SK-N-SH (cell line): ENCODE results near the gene CCNY. TPM values are rescaled to one million over a fixed set of nuclear protein-coding genes. Genes with fewer than 3 reads are reported as not detected.

Experiments used
- CTCF ChIA-PET: fragments of 300-600, 350-600 bp; formaldehyde crosslinking; extraction: SDS; loops from one replicate; lab custom pipeline; 2021; lab: Yijun Ruan, JAX
- POLR2A ChIA-PET: fragments of 350-600 bp; sonication (Branson Sonifier 250); formaldehyde crosslinking; extraction: SDS; loops from one replicate; lab custom pipeline; 2020; ENCODE audit warnings: antibody characterized with exemption, inconsistent platforms; lab: Yijun Ruan, JAX
- DNase-seq: peaks from one replicate; pipeline ENCODE4 v3.0.0; 2012
- H2AFZ ChIP-seq: fragments of 200-600 bp; sonication (generic); 2 replicates; pipeline ENCODE4 v1.8.1; 2016; ENCODE audit warnings: antibody characterized with exemption, mild to moderate bottlenecking, low read depth
- H3F3A ChIP-seq: fragments of 200-600 bp; sonication (generic); replicated peaks from 2 replicates; pipeline ENCODE3; 2016; ENCODE audit warnings: antibody characterized with exemption, mild to moderate bottlenecking; ENCODE audit not compliant: insufficient read depth
- H3K27ac ChIP-seq, 2 experiments: fragments of 200-500 bp in 1 of 2; fragments of 200-600 bp in 1 of 2; sonication (Bioruptor generic) in 1 of 2; sonication (generic), shearing (Covaris generic) in 1 of 2; 2 replicates each; pipeline versions ENCODE4 v1.5.1 to v1.6.1; 2014 to 2016; ENCODE audit warnings: low read depth in 2 of 2, inconsistent platforms in 1 of 2, low read length in 1 of 2, mild to moderate bottlenecking in 1 of 2, mixed read lengths in 1 of 2
- H3K27me3 ChIP-seq: fragments of 200-600 bp; sonication (generic), shearing (Covaris generic); 2 replicates; pipeline ENCODE4 v1.6.1; 2016; ENCODE audit warnings: mixed run types; ENCODE audit not compliant: insufficient read depth
- H3K36me3 ChIP-seq, 2 experiments: fragments of 200-500 bp in 1 of 2; fragments of 200-600 bp in 1 of 2; sonication (Bioruptor generic) in 1 of 2; sonication (generic) in 1 of 2; replicated peaks in 1 of 2; 2 replicates each; pipeline versions ENCODE3 to v1.5.1; 2014 to 2016; ENCODE audit warnings: low read length in 1 of 2, mild to moderate bottlenecking in 1 of 2; ENCODE audit not compliant: insufficient read depth in 2 of 2, control insufficient read depth in 1 of 2
- H3K4me1 ChIP-seq, 2 experiments: fragments of 200-500 bp in 1 of 2; fragments of 200-600 bp in 1 of 2; sonication (Bioruptor generic) in 1 of 2; sonication (generic), shearing (Covaris generic) in 1 of 2; 2 replicates each; pipeline versions ENCODE4 v1.5.1 to v1.6.1; 2014 to 2016; ENCODE audit warnings: low read depth in 1 of 2, low read length in 1 of 2, mixed run types in 1 of 2; ENCODE audit not compliant: insufficient read depth in 2 of 2, control insufficient read depth in 1 of 2
- H3K4me2 ChIP-seq: fragments of 200-600 bp; sonication (generic), shearing (Covaris generic); 2 replicates; pipeline ENCODE4 v1.6.1; 2017; ENCODE audit warnings: mixed run types
- H3K4me3 ChIP-seq, 2 experiments: fragments of 200-500 bp in 1 of 2; fragments of 200-600 bp in 1 of 2; sonication (Bioruptor generic) in 1 of 2; sonication (generic), shearing (Covaris generic) in 1 of 2; 2 replicates each; pipeline versions ENCODE4 v1.5.1 to v1.8.1; 2014 to 2016; ENCODE audit warnings: low read depth in 2 of 2, inconsistent platforms in 1 of 2, low read length in 1 of 2, mild to moderate bottlenecking in 1 of 2, mixed read lengths in 1 of 2, moderate library complexity in 1 of 2
- H3K79me2 ChIP-seq: fragments of 200-600 bp; sonication (generic); 2 replicates; pipeline ENCODE4 v1.8.1; 2017; ENCODE audit warnings: mild to moderate bottlenecking; ENCODE audit not compliant: insufficient read depth
- H3K9ac ChIP-seq: fragments of 200-600 bp; sonication (generic); 2 replicates; pipeline ENCODE4 v1.6.1; 2017; ENCODE audit warnings: mixed run types
- H3K9me2 ChIP-seq: fragments of 200-600 bp; sonication (generic); 2 replicates; pipeline ENCODE4 v1.6.1; 2017; ENCODE audit warnings: mixed run types
- H3K9me3 ChIP-seq: fragments of 200-600 bp; sonication (generic); 2 replicates; pipeline ENCODE4 v1.6.1; 2017; ENCODE audit warnings: mixed run types, mild to moderate bottlenecking, moderate library complexity
- H4K20me1 ChIP-seq: fragments of 200-600 bp; sonication (generic); 2 replicates; pipeline ENCODE4 v1.6.1; 2017; ENCODE audit warnings: mild to moderate bottlenecking, mixed run types; ENCODE audit not compliant: insufficient read depth
- CTCF ChIP-seq: fragments of 200-600 bp; sonication (generic); IDR thresholded peaks from 2 replicates; pipeline ENCODE4 v1.6.1; 2017; ENCODE audit warnings: antibody characterized with exemption, mild to moderate bottlenecking, moderate library complexity
- EP300 ChIP-seq, 2 experiments: IDR thresholded peaks; 2 replicates each; pipeline versions ENCODE4 v1.4.0 to v1.6.1; 2012; ENCODE audit warnings: borderline replicate concordance in 1 of 2, low read depth in 1 of 2, low read length in 1 of 2
- EZH2phosphoT487 ChIP-seq: fragments of 200-600 bp; sonication (generic); IDR thresholded peaks from 2 replicates; pipeline ENCODE4 v1.6.1; 2017; ENCODE audit warnings: low read depth, mixed run types, mild to moderate bottlenecking, antibody characterized with exemption, moderate library complexity, borderline replicate concordance
- FOSL2 ChIP-seq: IDR thresholded peaks from 2 replicates; pipeline ENCODE4 v1.4.0; 2012; ENCODE audit warnings: low read depth, mild to moderate bottlenecking, moderate library complexity, borderline replicate concordance
- FOXJ3 ChIP-seq: sonication (generic); formaldehyde crosslinking; IDR thresholded peaks from 2 replicates; pipeline ENCODE4 v1.5.1; 2020; ENCODE audit warnings: mild to moderate bottlenecking, missing genetic modification reagents
- FOXM1 ChIP-seq: IDR thresholded peaks from 2 replicates; pipeline ENCODE4 v1.4.0; 2012; ENCODE audit warnings: low read depth, mild to moderate bottlenecking
- JUND ChIP-seq: IDR thresholded peaks from 2 replicates; pipeline ENCODE4 v1.4.0; 2012
- MXI1 ChIP-seq: IDR thresholded peaks from 2 replicates; pipeline ENCODE4 v1.6.1; 2012; ENCODE audit warnings: mild to moderate bottlenecking, low read depth, low read length, improper control_type of control experiment
- NRF1 ChIP-seq: IDR thresholded peaks from 2 replicates; pipeline ENCODE4 v1.6.1; 2012; ENCODE audit warnings: low read depth, mild to moderate bottlenecking, low read length
- RAD21 ChIP-seq: IDR thresholded peaks from 2 replicates; pipeline ENCODE4 v1.6.1; 2012; ENCODE audit warnings: mild to moderate bottlenecking, low read length
- SMC3 ChIP-seq: IDR thresholded peaks from 2 replicates; pipeline ENCODE4 v1.6.1; 2012; ENCODE audit warnings: low read depth, low read length, improper control_type of control experiment
- TEAD4 ChIP-seq: IDR thresholded peaks from 2 replicates; pipeline ENCODE4 v1.4.0; 2012; ENCODE audit warnings: mild to moderate bottlenecking, borderline replicate concordance; ENCODE audit not compliant: insufficient read depth
- USF2 ChIP-seq: fragments of 150-350 bp; IDR thresholded peaks from 2 replicates; pipeline ENCODE4 v1.6.1; 2017; ENCODE audit warnings: antibody characterized with exemption, low read length, low read depth, borderline replicate concordance
- WGBS: methylation state at CpG from one replicate; pipeline ENCODE4 v1.1.6; 2017; ENCODE audit warnings: low lambda C conversion rate; 5-methylcytosine and 5-hydroxymethylcytosine counted together
- polyA plus RNA-seq, 3 experiments: library from polyadenylated mRNA; depleted of rRNA; stranded (reverse); fragments of >200 nt; gene quantifications; 2 replicates each; pipeline ENCODE4 v1.2.3, GENCODE V29; 2012
- TF ChIP-seq, protein P1 (sequence below): IDR thresholded peaks from 2 replicates; pipeline ENCODE4 v1.4.0; 2012; ENCODE audit warnings: low read depth, borderline replicate concordance
- TF ChIP-seq, protein P2 (sequence below): IDR thresholded peaks from 2 replicates; pipeline ENCODE4 v1.6.1; 2012; ENCODE audit warnings: mild to moderate bottlenecking, low read depth, low read length, moderate library complexity
- TF ChIP-seq, protein P3 (sequence below): IDR thresholded peaks from 2 replicates; pipeline ENCODE4; 2012

Gene CCNY
- polyA plus RNA-seq, 1 of the 3 experiments (the other 2 are of a cell fraction), result 29.4 TPM

DNA sequence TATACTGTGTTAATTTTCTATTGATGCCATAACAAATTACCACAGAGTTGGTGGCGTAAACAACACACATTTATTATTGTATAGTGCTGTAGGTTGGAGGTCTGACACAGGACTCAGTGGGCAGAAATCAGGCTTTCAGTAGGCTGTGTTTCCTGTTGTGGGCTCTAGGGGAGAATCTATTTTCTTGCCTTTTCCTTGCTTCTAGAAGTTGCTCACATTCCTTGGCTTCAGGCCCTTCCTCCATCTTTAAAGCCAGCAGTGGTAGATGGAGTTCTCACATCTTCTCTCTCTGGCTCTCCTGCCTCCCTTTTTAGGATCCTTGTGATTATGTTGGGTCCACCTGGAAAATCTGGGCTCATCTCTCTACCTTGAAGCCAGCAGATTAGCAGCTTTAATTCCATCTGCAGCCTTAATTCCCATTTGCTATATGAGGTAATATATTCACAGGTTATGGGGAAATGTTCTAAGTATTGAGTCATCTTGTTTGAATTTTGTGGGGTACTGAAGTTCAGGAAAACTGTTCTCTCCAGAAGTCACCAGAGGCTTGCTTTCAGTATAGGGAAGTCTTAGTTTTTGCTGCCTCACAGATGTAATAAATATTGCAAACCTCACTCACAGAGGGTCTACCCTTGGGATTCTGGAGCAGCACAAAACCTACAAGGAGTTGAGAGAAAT, 38.9 kb downstream of the CCNY start (continued):
- TF ChIP-seq FOXM1 (no peak), MXI1 (no peak), TEAD4 (no peak), FOXJ3 (CRISPR knock-in tag) (no peak), EZH2phosphoT487 (no peak), SMC3 (no peak), CTCF (no peak)
- TF ChIP-seq, protein P1, sequence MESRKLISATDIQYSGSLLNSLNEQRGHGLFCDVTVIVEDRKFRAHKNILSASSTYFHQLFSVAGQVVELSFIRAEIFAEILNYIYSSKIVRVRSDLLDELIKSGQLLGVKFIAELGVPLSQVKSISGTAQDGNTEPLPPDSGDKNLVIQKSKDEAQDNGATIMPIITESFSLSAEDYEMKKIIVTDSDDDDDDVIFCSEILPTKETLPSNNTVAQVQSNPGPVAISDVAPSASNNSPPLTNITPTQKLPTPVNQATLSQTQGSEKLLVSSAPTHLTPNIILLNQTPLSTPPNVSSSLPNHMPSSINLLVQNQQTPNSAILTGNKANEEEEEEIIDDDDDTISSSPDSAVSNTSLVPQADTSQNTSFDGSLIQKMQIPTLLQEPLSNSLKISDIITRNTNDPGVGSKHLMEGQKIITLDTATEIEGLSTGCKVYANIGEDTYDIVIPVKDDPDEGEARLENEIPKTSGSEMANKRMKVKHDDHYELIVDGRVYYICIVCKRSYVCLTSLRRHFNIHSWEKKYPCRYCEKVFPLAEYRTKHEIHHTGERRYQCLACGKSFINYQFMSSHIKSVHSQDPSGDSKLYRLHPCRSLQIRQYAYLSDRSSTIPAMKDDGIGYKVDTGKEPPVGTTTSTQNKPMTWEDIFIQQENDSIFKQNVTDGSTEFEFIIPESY, result no peak

DNA sequence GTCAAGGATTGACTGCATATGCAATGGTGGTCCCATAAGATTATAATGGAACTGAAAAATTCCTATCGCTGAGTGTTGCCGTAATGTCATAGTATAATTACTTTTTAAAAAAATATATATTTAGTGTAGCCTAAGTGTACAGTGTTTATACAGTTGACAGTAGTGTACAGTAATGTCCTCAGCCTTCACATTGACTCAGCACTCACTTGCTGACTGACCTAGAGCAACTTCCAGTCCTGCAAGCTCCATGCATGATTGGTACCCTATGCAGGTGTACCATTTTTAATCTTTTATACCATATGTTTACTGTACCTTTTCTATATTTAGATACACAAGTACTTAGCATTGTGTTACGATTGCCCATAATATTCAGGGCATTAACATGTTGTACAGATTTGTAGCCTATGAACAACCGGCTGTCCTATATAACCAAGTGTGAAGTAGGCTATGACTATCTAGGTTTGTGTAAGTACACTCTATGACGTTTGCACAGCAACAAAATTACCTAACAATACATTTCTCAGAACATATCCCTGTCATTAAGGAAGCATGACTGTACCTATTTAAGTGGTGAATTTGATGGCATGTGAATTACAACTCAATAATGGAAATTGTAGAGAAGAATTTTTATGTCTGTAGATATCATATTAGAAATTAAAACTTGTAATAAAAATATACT, 40.9 kb downstream of the CCNY start:
- Histone ChIP-seq H3K27ac (no peak overlapping the region), H3K4me2 (no peak overlapping the region), H3K27me3 (no peaks in the 10 kb centered on the region), H3K36me3 (no peaks in the 10 kb centered on the region), H3K9me2 (no peaks in the 10 kb centered on the region), H3K4me1 (peaks cover 10 to 20% of the 10 kb centered on the region in 2 experiments; a peak in 2 of 4 replicates), H4K20me1 (peaks cover 78% of the 10 kb centered on the region), H3K9ac (no peak overlapping the region), H3F3A (no peaks in the 10 kb centered on the region), H3K4me3 (no peak overlapping the region), H2AFZ (no peak overlapping the region), H3K9me3 (no peaks in the 10 kb centered on the region), H3K79me2 (peaks cover 99% of the 10 kb centered on the region)
- DNase-seq, result no peak
- ChIA-PET POLR2A (no interaction called here), CTCF (no interaction called here)
- WGBS, result 96% methylated on average over 5 of the region's 5 CpGs
- TF ChIP-seq FOSL2, result no peak
- TF ChIP-seq NRF1, result no peak
- TF ChIP-seq, protein P1, result no peak
- no peak for TF ChIP-seq JUND
- TF ChIP-seq, protein P2, sequence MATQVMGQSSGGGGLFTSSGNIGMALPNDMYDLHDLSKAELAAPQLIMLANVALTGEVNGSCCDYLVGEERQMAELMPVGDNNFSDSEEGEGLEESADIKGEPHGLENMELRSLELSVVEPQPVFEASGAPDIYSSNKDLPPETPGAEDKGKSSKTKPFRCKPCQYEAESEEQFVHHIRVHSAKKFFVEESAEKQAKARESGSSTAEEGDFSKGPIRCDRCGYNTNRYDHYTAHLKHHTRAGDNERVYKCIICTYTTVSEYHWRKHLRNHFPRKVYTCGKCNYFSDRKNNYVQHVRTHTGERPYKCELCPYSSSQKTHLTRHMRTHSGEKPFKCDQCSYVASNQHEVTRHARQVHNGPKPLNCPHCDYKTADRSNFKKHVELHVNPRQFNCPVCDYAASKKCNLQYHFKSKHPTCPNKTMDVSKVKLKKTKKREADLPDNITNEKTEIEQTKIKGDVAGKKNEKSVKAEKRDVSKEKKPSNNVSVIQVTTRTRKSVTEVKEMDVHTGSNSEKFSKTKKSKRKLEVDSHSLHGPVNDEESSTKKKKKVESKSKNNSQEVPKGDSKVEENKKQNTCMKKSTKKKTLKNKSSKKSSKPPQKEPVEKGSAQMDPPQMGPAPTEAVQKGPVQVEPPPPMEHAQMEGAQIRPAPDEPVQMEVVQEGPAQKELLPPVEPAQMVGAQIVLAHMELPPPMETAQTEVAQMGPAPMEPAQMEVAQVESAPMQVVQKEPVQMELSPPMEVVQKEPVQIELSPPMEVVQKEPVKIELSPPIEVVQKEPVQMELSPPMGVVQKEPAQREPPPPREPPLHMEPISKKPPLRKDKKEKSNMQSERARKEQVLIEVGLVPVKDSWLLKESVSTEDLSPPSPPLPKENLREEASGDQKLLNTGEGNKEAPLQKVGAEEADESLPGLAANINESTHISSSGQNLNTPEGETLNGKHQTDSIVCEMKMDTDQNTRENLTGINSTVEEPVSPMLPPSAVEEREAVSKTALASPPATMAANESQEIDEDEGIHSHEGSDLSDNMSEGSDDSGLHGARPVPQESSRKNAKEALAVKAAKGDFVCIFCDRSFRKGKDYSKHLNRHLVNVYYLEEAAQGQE, result no peak
- no peak for TF ChIP-seq EZH2phosphoT487
- no peak for TF ChIP-seq USF2
- TF ChIP-seq RAD21, result no peak
- no peak for TF ChIP-seq EP300 (IDR thresholded peaks at IDR 0.05; ENCODE audit: borderline replicate concordance in 1 of 2, low read depth in 1 of 2, low read length in 1 of 2)
- TF ChIP-seq, protein P3, sequence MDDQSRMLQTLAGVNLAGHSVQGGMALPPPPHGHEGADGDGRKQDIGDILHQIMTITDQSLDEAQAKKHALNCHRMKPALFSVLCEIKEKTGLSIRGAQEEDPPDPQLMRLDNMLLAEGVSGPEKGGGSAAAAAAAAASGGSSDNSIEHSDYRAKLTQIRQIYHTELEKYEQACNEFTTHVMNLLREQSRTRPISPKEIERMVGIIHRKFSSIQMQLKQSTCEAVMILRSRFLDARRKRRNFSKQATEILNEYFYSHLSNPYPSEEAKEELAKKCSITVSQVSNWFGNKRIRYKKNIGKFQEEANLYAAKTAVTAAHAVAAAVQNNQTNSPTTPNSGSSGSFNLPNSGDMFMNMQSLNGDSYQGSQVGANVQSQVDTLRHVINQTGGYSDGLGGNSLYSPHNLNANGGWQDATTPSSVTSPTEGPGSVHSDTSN, result no peak
- TF ChIP-seq FOXM1, result no peak
